HG02798 (cell line): Measurements from ENCODE around the gene DPYD.
"Not testable (repeated sequence)": the region's sequence is repeated elsewhere in the genome, so short reads cannot be mapped to it uniquely, and the experiment has no call there.

ENCODE experiments used
- ATAC-seq: cut with Tn5 transposase; IDR thresholded peaks from one replicate; pipeline ENCODE4 v1.9.1; 2021; ENCODE audit warnings: mild to moderate bottlenecking; ENCODE audit not compliant: unreplicated experiment, poor library complexity

Gene DPYD

GRCh38 chr1:97396463-97396862, 524.4 kb downstream of the DPYD start:
- no peak for ATAC-seq

- no peak for ATAC-seq
Observed at GRCh38 chr1:97392701-97393100, 528.1 kb downstream of the DPYD start.

DNA sequence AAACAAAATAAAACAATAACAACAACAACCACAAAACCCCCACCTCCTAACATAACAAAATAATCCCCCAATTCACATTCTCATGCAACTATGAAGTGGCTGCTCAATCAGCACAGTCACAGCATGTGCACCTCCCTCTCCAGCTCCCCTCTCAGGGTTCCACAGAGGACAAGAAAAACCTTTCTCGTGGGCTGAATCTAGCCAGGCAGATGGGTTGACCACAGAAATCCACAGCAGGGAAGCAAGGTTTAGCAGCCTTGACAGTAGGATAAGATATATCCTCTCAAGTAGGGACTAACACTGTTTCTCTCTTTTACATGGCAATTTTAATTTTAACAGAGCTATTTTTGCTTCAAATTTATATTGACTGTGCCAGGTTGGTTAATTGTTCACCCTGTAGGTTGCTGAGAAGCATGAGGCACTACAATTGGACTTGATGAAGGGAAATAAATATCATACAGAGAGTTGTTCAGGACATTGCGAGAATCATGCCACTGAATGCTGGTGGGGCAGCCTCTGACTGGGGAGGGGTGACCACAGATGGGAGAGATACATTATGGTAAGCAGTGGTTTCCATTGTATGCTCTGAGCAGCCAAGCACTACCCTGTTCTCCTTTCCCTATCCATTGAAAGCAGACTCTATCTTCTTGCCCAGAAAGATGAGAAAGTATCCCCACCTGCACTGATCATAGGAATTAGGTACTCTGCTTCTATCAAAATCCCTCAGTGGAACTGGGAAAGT, 535.1 kb downstream of the DPYD start:
- ATAC-seq, result no peak

- ATAC-seq, result no peak
Observed at GRCh38 chr1:97384294-97384968, 536.4 kb downstream of the DPYD start.

DNA sequence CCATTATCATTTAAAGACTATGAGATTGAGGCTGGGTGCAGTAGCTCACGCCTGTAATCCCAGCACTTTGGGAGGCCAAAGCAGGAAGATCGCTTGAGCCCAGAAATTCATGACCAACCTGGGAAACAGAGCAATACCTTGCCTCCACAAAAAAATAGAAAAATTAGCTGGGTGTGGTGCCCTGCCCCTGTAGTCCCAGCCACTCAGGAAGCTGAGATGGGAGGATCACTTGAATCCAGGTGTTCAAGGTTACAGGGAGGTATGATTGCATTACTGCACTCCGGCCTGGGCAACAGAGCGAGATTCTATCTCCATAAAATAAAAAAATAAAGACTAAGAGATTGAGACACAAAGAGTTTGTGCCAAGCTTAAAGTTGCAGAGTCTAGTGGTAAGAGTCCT, 537.0 kb downstream of the DPYD start:
- ATAC-seq, result no peak

GRCh38 chr1:97382206-97382605, 538.6 kb downstream of the DPYD start:
- no peak for ATAC-seq

DNA sequence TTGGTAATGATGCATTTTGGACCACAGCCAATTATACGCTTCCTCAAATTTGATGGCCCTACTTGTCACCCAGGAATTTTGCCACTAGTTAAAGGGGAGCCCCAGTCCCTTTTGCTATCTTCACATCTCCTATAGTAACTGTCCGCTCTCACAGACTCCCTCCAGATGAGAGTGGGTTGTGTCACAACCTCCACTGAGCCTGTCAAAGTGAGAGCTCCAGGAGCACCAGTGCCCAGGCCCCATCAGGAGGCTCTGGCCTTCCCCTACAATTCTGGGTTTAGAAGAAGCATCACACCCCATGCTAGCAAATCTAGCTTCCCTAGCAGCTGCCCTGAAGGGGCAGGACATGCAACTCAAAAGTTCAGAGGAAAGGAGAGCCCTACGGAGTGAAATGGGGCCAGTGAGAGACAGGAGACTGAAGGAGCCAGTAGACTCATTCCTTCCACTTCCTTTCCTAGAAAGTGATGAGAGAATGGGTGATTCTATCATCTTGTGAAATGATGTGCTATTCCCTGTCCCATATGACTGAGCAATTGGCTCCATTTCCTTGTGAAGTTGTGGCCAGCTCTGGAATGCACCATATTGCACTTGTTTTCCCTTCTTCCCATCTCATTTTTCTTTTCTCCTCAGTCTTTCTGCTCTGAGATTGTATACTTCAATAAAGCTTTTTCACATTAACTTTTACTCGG, 541.3 kb downstream of the DPYD start:
- no peak for ATAC-seq

DNA sequence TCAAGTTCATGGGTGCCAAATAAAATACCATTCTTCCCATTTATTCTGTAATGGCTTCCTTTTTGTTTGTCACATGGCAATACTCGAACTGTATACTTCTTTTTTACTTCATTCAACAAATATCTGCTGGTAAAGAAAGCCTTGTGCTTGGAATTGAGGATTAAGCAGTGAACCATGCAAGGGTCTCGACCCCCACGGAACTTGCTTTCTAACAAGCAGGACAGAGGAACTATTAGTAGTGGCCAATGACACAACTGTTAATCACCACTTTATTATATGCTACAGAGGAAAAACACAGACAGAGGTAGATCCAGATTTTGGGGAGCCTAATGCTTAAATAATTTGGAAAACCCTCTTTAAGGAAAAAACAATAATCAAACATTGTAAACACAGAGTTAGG, 542.2 kb downstream of the DPYD start:
- no peak for ATAC-seq

DNA sequence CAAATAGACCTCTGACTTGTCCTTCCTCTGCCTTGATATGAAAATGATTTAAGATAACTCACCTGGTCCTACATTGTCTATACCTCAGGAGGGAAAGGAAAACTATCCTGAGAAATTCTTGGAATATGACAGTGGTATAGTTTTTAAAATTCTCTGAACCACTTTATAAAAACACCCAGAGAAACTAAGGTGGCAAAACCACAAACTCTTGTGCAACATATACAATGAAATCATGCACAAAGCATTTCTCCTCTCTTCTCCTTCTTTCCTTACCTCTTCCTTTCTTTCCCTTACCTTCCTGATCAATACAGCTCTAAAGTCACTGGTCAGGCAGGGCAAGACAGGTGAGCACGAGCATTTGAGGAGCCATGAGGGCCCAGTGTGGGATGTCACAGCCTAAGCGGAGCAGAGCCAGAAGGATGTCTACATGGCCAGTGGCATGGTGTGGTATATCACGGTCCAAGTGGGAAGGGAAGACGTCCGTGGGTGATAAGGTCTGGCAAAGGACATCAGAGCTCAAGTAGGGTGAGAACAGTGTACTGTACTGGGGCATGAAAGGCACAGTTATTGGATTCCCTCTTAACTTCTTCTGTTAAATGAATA, 543.3 kb downstream of the DPYD start:
- ATAC-seq, result no peak

GRCh38 chr1:97373000-97373399, 547.8 kb downstream of the DPYD start:
- no peak for ATAC-seq

- ATAC-seq, result no peak
Observed at GRCh38 chr1:97372531-97372930, 548.3 kb downstream of the DPYD start.

- ATAC-seq, result no peak
Observed at GRCh38 chr1:97368296-97368695, 552.5 kb downstream of the DPYD start.

GRCh38 chr1:97366984-97367383, 553.9 kb downstream of the DPYD start:
- no peak for ATAC-seq

- no peak for ATAC-seq
Observed at GRCh38 chr1:97365026-97365425, 555.8 kb downstream of the DPYD start.

DNA sequence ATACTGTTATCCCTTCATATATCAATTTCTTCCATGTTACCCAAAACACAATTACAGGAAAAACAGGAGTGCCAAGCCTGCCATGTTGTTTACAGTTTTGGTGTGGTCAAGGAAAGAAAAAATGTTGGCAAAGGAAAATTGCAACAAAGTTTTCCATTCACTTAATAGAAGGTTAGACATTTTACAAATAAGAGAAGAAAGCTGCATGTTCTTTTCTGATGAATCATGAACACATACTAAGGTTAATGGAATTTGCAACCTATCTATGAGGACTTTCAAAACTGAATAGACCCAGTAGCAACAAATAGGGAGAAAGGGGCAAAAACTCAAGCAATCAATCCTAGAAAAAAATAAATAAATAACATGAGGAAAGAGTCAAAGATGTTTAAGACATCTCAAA, 556.7 kb downstream of the DPYD start:
- no peak for ATAC-seq

- no peak for ATAC-seq
Observed at GRCh38 chr1:97356309-97356708, 564.5 kb downstream of the DPYD start.

GRCh38 chr1:97352936-97353382, 567.9 kb downstream of the DPYD start:
- ATAC-seq, result no peak

- no peak for ATAC-seq
Observed at GRCh38 chr1:97351846-97352245, 569.0 kb downstream of the DPYD start.

DNA sequence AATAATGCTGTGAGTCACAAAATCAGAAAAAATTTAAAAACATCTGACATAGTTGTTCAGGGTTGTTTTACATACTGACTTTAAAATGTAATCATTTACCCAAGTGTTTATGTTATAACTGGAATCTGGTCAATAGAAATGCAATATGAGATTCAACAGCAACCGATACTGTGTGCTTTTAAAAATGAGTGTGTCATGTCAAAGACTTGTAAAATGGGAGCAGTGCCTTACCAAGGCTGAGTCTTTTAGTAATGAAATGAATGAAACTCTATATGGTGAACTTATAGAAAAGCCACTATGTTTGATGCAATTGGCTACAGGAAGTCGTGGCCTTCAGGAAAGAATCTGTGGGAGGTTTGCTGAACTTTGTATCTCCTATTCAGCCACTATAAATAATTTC, 570.2 kb downstream of the DPYD start:
- ATAC-seq, result no peak

DNA sequence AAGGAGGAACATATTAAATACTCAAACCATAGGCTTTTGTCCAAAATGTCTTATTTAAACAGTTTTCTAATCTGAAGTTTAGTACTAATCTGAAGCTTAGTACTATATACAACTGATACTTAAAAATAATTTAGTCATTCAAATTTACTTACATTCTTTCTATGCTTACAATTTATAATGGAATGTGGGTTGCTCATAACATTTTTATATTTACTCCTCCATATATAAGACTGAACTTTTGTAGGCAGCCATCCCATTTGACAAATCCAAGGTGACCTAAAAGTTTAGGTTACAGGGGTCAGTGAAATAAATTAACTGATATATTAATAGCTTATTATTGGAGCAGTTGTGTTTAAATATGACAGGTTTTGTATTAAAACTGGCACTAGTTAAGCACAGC, 570.6 kb downstream of the DPYD start:
- ATAC-seq, result no peak

DNA sequence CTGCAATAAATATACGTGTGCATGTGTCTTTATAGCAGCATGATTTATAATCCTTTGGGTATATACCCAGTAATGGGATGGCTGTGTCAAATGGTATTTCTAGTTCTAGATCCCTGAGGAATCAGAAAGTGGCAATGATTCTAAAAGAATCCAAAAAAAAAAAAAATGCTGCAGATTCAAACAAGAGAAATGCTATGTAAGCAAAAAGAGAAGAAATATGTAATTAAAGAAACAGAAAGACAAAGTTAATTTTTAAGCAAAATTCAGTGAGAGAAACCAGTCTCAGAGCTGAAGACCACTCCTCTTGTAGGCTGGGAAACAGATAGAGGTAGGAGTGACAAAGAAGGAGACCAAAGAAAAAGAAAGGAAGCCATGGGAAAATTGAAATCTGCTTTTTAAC, 571.0 kb downstream of the DPYD start:
- ATAC-seq, result not testable (repeated sequence)
